ENCODE results near the gene ARSD. TPM values are rescaled to one million over a fixed set of nuclear protein-coding genes. Genes with fewer than 3 reads are reported as not detected.

Gene ARSD
- total RNA-seq, 2 donors from 2014 or later, result 44.2 to 75.9 TPM

DNA sequence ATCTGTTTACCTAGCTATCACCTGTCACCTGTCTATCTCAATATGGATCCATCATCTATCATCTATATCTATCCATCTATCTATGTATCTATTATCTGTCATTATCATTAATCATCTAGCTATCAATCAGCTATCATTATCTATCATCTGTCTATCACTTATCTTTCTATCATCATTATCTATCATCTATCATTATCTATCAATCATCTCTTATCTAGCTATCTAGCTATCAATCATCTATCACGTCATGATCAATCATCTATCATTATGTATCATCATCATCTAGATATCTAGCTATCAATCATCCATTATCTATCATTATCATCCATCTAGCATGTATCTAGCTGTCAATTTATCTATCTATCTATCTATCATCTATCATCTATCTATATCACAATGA, 7.9 kb downstream of the ARSD start:
- Histone ChIP-seq H3K27me3 (no peaks in the 10 kb centered on the region), H3K9ac (ENCODE audit: low read depth in 2 of 2, low read length in 2 of 2) (no peak overlapping the region), H3K9me3 (no peaks in the 10 kb centered on the region), H3K4me3 (no peak overlapping the region), H3K4me1 (no peaks in the 10 kb centered on the region), H3K36me3 (no peaks in the 10 kb centered on the region), H3K27ac (no peak overlapping the region)
- no peak for TF ChIP-seq CTCF (IDR thresholded peaks at IDR 0.05)
- intact Hi-C loops (cut with DNase I), result no loop called here
- no peak for DNase-seq

GRCh38 chrX:2917767-2918166, 11.4 kb downstream of the ARSD start:
- TF ChIP-seq CTCF (IDR thresholded peaks at IDR 0.05), result no peak
- Histone ChIP-seq H3K27ac (no peak overlapping the region), H3K27me3 (no peaks in the 10 kb centered on the region), H3K4me1 (no peaks in the 10 kb centered on the region), H3K9ac (ENCODE audit: low read depth in 2 of 2, low read length in 2 of 2) (no peak overlapping the region), H3K36me3 (no peaks in the 10 kb centered on the region), H3K9me3 (no peaks in the 10 kb centered on the region), H3K4me3 (no peak overlapping the region)
- intact Hi-C loops (cut with DNase I), result no loop called here
- DNase-seq, result no peak

- no peak overlapping the region for H3K4me3 ChIP-seq
- DNase-seq, result no peak
- H3K36me3 ChIP-seq, result no peaks in the 10 kb centered on the region
- intact Hi-C loops (cut with DNase I), result no loop called here
- H3K27ac ChIP-seq, result no peak overlapping the region
- H3K9ac ChIP-seq (ENCODE audit: low read depth in 2 of 2, low read length in 2 of 2), result no peak overlapping the region
- no peaks in the 10 kb centered on the region for H3K27me3 ChIP-seq
- H3K4me1 ChIP-seq, result no peaks in the 10 kb centered on the region
- H3K9me3 ChIP-seq, result no peaks in the 10 kb centered on the region
- TF ChIP-seq CTCF (IDR thresholded peaks at IDR 0.05), result no peak
These were observed 16.0 kb downstream of the ARSD start for GRCh38 chrX:2913118-2913517.

GRCh38 chrX:2910109-2910508, 19.0 kb downstream of the ARSD start:
- DNase-seq, result no peak
- no peak for TF ChIP-seq CTCF (IDR thresholded peaks at IDR 0.05)
- no peaks in the 10 kb centered on the region for H3K36me3 ChIP-seq

DNA sequence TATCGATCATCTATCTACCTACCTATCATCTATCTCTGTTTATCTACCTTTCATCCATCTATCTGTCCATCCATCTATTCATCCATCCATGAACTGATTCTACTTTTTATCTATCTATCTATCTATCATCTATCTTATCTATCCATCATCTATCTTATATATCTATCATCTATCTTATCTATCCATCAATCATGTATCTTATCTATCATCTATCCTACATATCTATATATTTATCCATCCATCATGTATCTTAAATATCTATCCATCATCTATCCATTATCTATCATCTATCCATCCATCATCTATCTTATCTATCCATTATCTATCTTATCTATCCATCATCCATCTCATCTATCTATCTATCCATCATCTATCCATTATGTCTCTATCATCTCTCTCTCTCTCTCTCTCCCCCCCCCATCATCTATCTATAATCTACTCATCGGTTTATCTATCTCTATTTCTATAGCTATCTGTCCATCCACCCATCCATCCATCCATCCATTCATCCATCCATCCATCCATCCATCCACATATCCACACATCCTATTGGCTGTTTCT, 20.9 kb downstream of the ARSD start:
- no peaks in the 10 kb centered on the region for H3K27me3 ChIP-seq
- DNase-seq, result no peak
- intact Hi-C loops (cut with DNase I), result no loop called here
- H3K9ac ChIP-seq (ENCODE audit: low read depth in 2 of 2, low read length in 2 of 2), result no peak overlapping the region
- H3K36me3 ChIP-seq, result no peaks in the 10 kb centered on the region
- no peak for TF ChIP-seq CTCF (IDR thresholded peaks at IDR 0.05)
- no peak overlapping the region for H3K4me3 ChIP-seq
- no peak overlapping the region for H3K27ac ChIP-seq
- H3K9me3 ChIP-seq, result no peaks in the 10 kb centered on the region
- H3K4me1 ChIP-seq, result no peaks in the 10 kb centered on the region

More at GRCh38 chrX:2910109-2910508, 19.0 kb downstream of the ARSD start:
- no peaks in the 10 kb centered on the region for H3K27me3 ChIP-seq
- no peak overlapping the region for H3K4me3 ChIP-seq
- no peak overlapping the region for H3K9ac ChIP-seq (ENCODE audit: low read depth in 2 of 2, low read length in 2 of 2)
- no peak overlapping the region for H3K27ac ChIP-seq
- H3K9me3 ChIP-seq, result no peaks in the 10 kb centered on the region
- H3K4me1 ChIP-seq, result no peaks in the 10 kb centered on the region
- intact Hi-C loops (cut with DNase I), result no loop called here

Measured in colonic mucosa (tissue), 4 donors.